A673 (cell line): Measurements from ENCODE around the gene GSAP.

ENCODE experiments used
- EZH2 ChIP-seq: fragments of 200-600 bp; sonication (generic); IDR thresholded peaks from 2 replicates; pipeline ENCODE4 v1.6.1; 2017; ENCODE audit warnings: borderline replicate concordance, low read depth, mild to moderate bottlenecking, mixed read lengths, antibody characterized with exemption, low read length; ENCODE audit not compliant: poor library complexity, severe bottlenecking
- TF ChIP-seq, protein P1 (sequence below): fragments of 300-800, 200-600 bp; sonication (generic); conservative IDR thresholded peaks from 2 replicates; pipeline ENCODE4 v1.5.1; 2017; ENCODE audit warnings: low read depth, mild to moderate bottlenecking, antibody characterized with exemption, low read length, moderate library complexity, mixed read lengths

DNA sequence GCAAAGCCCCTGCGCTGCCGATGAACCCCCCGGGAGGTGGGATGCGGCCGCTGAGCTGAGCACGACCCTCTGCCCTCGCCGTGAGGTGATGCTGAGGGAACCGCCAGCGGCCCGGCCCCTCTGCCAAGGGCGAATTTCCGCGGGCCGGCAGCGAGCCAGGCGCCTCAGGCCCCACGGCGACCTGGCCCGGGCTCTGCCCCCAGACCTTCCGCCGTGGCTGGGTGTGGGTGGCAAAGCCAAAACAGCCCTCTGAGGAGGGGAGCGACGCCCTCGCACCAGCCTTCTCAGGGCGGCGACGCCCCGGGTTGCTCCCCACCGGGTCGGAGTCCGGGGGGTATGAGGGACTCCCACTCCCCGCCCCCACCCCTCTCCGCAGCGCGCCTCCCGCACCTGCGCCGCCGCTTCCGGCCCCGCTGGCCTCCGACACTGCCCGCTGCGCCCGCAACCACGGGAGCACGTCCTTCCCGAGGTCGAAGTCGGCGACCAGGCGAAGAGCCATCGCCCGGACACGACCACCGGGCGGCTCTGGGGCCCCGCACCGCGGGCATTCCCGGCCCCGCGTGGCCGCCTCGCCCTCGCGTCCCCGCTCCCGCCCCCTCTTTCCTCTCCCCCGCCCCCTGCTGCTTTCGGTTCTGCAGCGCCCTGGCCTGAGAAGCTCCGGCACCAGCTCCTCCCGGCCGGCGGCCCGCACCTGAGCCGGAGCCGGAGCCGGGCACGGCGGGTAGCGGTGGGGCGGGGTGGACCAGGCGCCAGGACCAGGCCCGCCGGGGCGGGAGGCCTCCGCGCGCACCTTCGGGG, at the start of gene GSAP:
- TF ChIP-seq, protein P1, sequence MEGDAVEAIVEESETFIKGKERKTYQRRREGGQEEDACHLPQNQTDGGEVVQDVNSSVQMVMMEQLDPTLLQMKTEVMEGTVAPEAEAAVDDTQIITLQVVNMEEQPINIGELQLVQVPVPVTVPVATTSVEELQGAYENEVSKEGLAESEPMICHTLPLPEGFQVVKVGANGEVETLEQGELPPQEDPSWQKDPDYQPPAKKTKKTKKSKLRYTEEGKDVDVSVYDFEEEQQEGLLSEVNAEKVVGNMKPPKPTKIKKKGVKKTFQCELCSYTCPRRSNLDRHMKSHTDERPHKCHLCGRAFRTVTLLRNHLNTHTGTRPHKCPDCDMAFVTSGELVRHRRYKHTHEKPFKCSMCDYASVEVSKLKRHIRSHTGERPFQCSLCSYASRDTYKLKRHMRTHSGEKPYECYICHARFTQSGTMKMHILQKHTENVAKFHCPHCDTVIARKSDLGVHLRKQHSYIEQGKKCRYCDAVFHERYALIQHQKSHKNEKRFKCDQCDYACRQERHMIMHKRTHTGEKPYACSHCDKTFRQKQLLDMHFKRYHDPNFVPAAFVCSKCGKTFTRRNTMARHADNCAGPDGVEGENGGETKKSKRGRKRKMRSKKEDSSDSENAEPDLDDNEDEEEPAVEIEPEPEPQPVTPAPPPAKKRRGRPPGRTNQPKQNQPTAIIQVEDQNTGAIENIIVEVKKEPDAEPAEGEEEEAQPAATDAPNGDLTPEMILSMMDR, result no peak
- TF ChIP-seq EZH2, result no peak
